Breast epithelium (tissue), 4 donors: ENCODE data around the gene MYLK. TPM values are rescaled to one million over a fixed set of nuclear protein-coding genes. Genes with fewer than 3 reads are reported as not detected.

Experiments
- DNase-seq, 2 donors: peaks; one replicate each; pipeline ENCODE4 v3.0.0-alpha.2; 2019; ENCODE audit warnings: low spot score in 2 of 2
- H3K27ac ChIP-seq, 2 donors: fragments of 200-600 bp; sonication (generic) in 1 of 2; one replicate each; pipeline ENCODE4 v1.5.1; 2016 to 2019; ENCODE audit warnings: mild to moderate bottlenecking in 1 of 2
- H3K27me3 ChIP-seq, 2 donors: fragments of 200-600 bp; sonication (generic) in 1 of 2; one replicate each; pipeline versions ENCODE4 v1.5.1 to v1.6.0; 2017 to 2019; ENCODE audit warnings: control low read depth in 1 of 2, mild to moderate bottlenecking in 1 of 2
- H3K36me3 ChIP-seq: fragments of 200-600 bp; one replicate; pipeline ENCODE4 v1.5.1; 2019
- H3K4me1 ChIP-seq, 2 donors: fragments of 200-600 bp; sonication (generic); one replicate each; pipeline ENCODE4 v1.5.1; 2016 to 2019; ENCODE audit warnings: control low read depth in 1 of 2
- H3K4me3 ChIP-seq, 3 donors: fragments of 200-600 bp; sonication (generic); 1 replicate in 2 of 3; 2 replicates in 1 of 3; pipeline ENCODE4 v1.5.1; 2016 to 2019; ENCODE audit warnings: mild to moderate bottlenecking in 3 of 3, moderate library complexity in 2 of 3
- H3K9me3 ChIP-seq, 2 donors: fragments of 200-600 bp; sonication (generic) in 1 of 2; one replicate each; pipeline ENCODE4 v1.5.1; 2016 to 2019; ENCODE audit warnings: control low read depth in 1 of 2
- CTCF ChIP-seq, 3 donors: fragments of 450-650 bp; IDR thresholded peaks; one replicate each; pipeline ENCODE4 v1.5.1; 2016 to 2017; ENCODE audit warnings: antibody characterized with exemption in 3 of 3, mild to moderate bottlenecking in 3 of 3, moderate library complexity in 3 of 3
- POLR2A ChIP-seq: fragments of 450-650 bp; IDR thresholded peaks from one replicate; pipeline ENCODE4 v1.6.1; 2016; ENCODE audit warnings: antibody characterized with exemption, mild to moderate bottlenecking, moderate library complexity
- POLR2AphosphoS5 ChIP-seq, 3 donors: sonication (generic); formaldehyde crosslinking; IDR thresholded peaks; one replicate each; pipeline ENCODE4 v1.6.1; 2017; ENCODE audit warnings: antibody characterized with exemption in 3 of 3
- intact Hi-C: fragments of 100-400 bp; cut with DNase I; formaldehyde crosslinking; loops from one replicate; pipeline ENCODE4 v1.15.1; 2023; ENCODE audit warnings: low total_unique reads
- total RNA-seq, 3 donors: library from RNA; depleted of rRNA; stranded (reverse); fragments of >200 nt; gene quantifications; one replicate each; pipeline ENCODE4 v1.1.0, GENCODE V29; 2016

MYLK gene
- total RNA-seq, 3 donors from 2014 or later = 87.2 to 188 (median 181) TPM

GRCh38 chr3:123781138-123781537 is 103.0 kb downstream of the MYLK start:
- Histone ChIP-seq H3K9me3 (no peaks in the 10 kb centered on the region), H3K36me3 (no peaks in the 10 kb centered on the region), H3K27ac (no peak overlapping the region), H3K27me3 (no peaks in the 10 kb centered on the region), H3K4me1 (no peaks in the 10 kb centered on the region), H3K4me3 (no peak overlapping the region)
- TF ChIP-seq POLR2A (no peak), CTCF (IDR thresholded peaks at IDR 0.05) (no peak), POLR2AphosphoS5 (IDR thresholded peaks at IDR 0.05) (no peak)
- DNase-seq = no peak
- intact Hi-C loops = no loop called here

GRCh38 chr3:123780656-123781055 is 103.5 kb downstream of the MYLK start:
- TF ChIP-seq POLR2AphosphoS5 (IDR thresholded peaks at IDR 0.05) (no peak), POLR2A (no peak), CTCF (IDR thresholded peaks at IDR 0.05) (no peak)
- H3K27ac ChIP-seq = no peak overlapping the region
- intact Hi-C loops = no loop called here
- no peak for DNase-seq
- no peaks in the 10 kb centered on the region for H3K9me3 ChIP-seq
- H3K4me3 ChIP-seq = no peak overlapping the region
- H3K36me3 ChIP-seq = no peaks in the 10 kb centered on the region
- H3K4me1 ChIP-seq = no peaks in the 10 kb centered on the region
- H3K27me3 ChIP-seq = no peaks in the 10 kb centered on the region

- Histone ChIP-seq H3K4me1 (no peaks in the 10 kb centered on the region), H3K9me3 (no peaks in the 10 kb centered on the region), H3K4me3 (no peak overlapping the region), H3K36me3 (no peaks in the 10 kb centered on the region), H3K27me3 (no peaks in the 10 kb centered on the region), H3K27ac (no peak overlapping the region)
- intact Hi-C loops = no loop called here
- TF ChIP-seq POLR2A (no peak), CTCF (IDR thresholded peaks at IDR 0.05) (no peak), POLR2AphosphoS5 (IDR thresholded peaks at IDR 0.05) (no peak)
- no peak for DNase-seq
These were observed 104.4 kb downstream of the MYLK start for GRCh38 chr3:123779655-123780231.

GRCh38 chr3:123778991-123779622 is 105.0 kb downstream of the MYLK start:
- DNase-seq = no peak
- TF ChIP-seq POLR2A (no peak), CTCF (IDR thresholded peaks at IDR 0.05) (no peak), POLR2AphosphoS5 (IDR thresholded peaks at IDR 0.05) (no peak)
- Histone ChIP-seq H3K4me3 (no peak overlapping the region), H3K27me3 (no peaks in the 10 kb centered on the region), H3K36me3 (no peaks in the 10 kb centered on the region), H3K27ac (no peak overlapping the region), H3K9me3 (no peaks in the 10 kb centered on the region), H3K4me1 (no peaks in the 10 kb centered on the region)
- intact Hi-C loops = no loop called here

GRCh38 chr3:123778525-123778924 is 105.6 kb downstream of the MYLK start:
- no peak for TF ChIP-seq POLR2AphosphoS5 (IDR thresholded peaks at IDR 0.05)
- no peak for TF ChIP-seq POLR2A
- TF ChIP-seq CTCF (IDR thresholded peaks at IDR 0.05) = no peak
- H3K27ac ChIP-seq = no peak overlapping the region
- no peaks in the 10 kb centered on the region for H3K4me1 ChIP-seq
- no peaks in the 10 kb centered on the region for H3K9me3 ChIP-seq
- no peaks in the 10 kb centered on the region for H3K36me3 ChIP-seq
- H3K4me3 ChIP-seq = no peak overlapping the region
- no peak for DNase-seq
- intact Hi-C loops = no loop called here
- H3K27me3 ChIP-seq = no peaks in the 10 kb centered on the region
